Measurements from ENCODE around the gene POU2F2. TPM values are rescaled to one million over a fixed set of nuclear protein-coding genes. Genes with fewer than 3 reads are reported as not detected.
A peak's percentile ranks its signal among the peaks of the same experiment; 100 is the strongest.

The POU2F2 gene
- 10 to 100 TPM in 1 of 2 donors, 1 to 10 TPM in 1; 3.4 to 17.4 TPM for total RNA-seq

GRCh38 chr19:42132030-42132628 lies at the start of gene POU2F2:
TSS of gene POU2F2 (minus strand) at chr19:42132446. CDS start at chr19:42132411, 35 bp downstream.
- Histone ChIP-seq H3K9me3 (no peaks in the 10 kb centered on the region), H3K27ac (no peak within 1 kb of the TSS), H3K27me3 (replicated peaks; ENCODE audit: insufficient read depth) (no peaks in the 10 kb centered on the region), H3K4me3 (peak within 1 kb of the TSS in 1 of 2 donors; percentile 18), H3K4me1 (replicated peaks) (no peaks in the 10 kb centered on the region), H3K36me3 (no peaks in the 10 kb centered on the region)
- DNase-seq (ENCODE audit: low spot score) = no peak
- 7% methylated on average over 15 of the region's 16 CpGs for WGBS
- intact Hi-C loops (cut with DNase I) = loop anchor here (2.0 kb wide), 1 partner anchor 53 kb away; no protein-coding TSS in a partner anchor
- TF ChIP-seq POLR2AphosphoS5 (IDR thresholded peaks at IDR 0.05) (no peak), CTCF (IDR thresholded peaks at IDR 0.05) (no peak), POLR2A (IDR thresholded peaks at IDR 0.05) (no peak)

- H3K27me3 ChIP-seq (replicated peaks; ENCODE audit: insufficient read depth) = peaks cover 12% of the 10 kb centered on the region
Observed at GRCh38 chr19:42178791-42179674, 46.8 kb upstream of the POU2F2 start.

GRCh38 chr19:42177686-42178019 lies 45.4 kb upstream of the POU2F2 start:
- TF ChIP-seq CTCF (IDR thresholded peaks at IDR 0.05) (no peak), POLR2A (IDR thresholded peaks at IDR 0.05) (no peak), POLR2AphosphoS5 (IDR thresholded peaks at IDR 0.05) (no peak)
- no peak for DNase-seq (ENCODE audit: low spot score)
- Histone ChIP-seq H3K4me3 (no peak overlapping the region), H3K4me1 (replicated peaks) (no peaks in the 10 kb centered on the region), H3K27ac (no peak overlapping the region), H3K9me3 (no peaks in the 10 kb centered on the region), H3K36me3 (no peaks in the 10 kb centered on the region), H3K27me3 (replicated peaks; ENCODE audit: insufficient read depth) (peaks cover 12% of the 10 kb centered on the region)
- 29% methylated on average over 3 of the region's 3 CpGs for WGBS
- intact Hi-C loops (cut with DNase I) = no loop called here

More at GRCh38 chr19:42178791-42179674, 46.8 kb upstream of the POU2F2 start:
- Histone ChIP-seq H3K27ac (no peak overlapping the region), H3K4me1 (replicated peaks) (no peaks in the 10 kb centered on the region), H3K9me3 (no peaks in the 10 kb centered on the region), H3K36me3 (no peaks in the 10 kb centered on the region), H3K4me3 (no peak overlapping the region)
- TF ChIP-seq POLR2A (IDR thresholded peaks at IDR 0.05) = no peak
- TF ChIP-seq CTCF (IDR thresholded peaks at IDR 0.05) = no peak
- no peak for TF ChIP-seq POLR2AphosphoS5 (IDR thresholded peaks at IDR 0.05)
- 12% methylated on average over 13 of the region's 13 CpGs for WGBS
- intact Hi-C loops (cut with DNase I) = no loop called here
- no peak for DNase-seq (ENCODE audit: low spot score)

- under 1% methylated on average over 66 of the region's 66 CpGs for WGBS
- H3K27me3 ChIP-seq (replicated peaks; ENCODE audit: insufficient read depth) = peaks cover 12% of the 10 kb centered on the region
Observed at GRCh38 chr19:42176990-42177685, 44.9 kb upstream of the POU2F2 start.

More at GRCh38 chr19:42176990-42177685, 44.9 kb upstream of the POU2F2 start:
- peak; percentile 55 for DNase-seq (ENCODE audit: low spot score)
- no peaks in the 10 kb centered on the region for H3K9me3 ChIP-seq
- peak overlapping the region; percentile 30 to 37 for H3K4me3 ChIP-seq
- peak in 2 of 4 experiments; percentile 35 to 49 for TF ChIP-seq CTCF (IDR thresholded peaks at IDR 0.05)
- TF ChIP-seq POLR2AphosphoS5 (IDR thresholded peaks at IDR 0.05) = no peak
- intact Hi-C loops (cut with DNase I) = no loop called here
- no peaks in the 10 kb centered on the region for H3K36me3 ChIP-seq
- no peaks in the 10 kb centered on the region for H3K4me1 ChIP-seq (replicated peaks)
- H3K27ac ChIP-seq = no peak overlapping the region
